GM06990 (cell line): Measurements from ENCODE around the gene KLF7.

Experiments
- DNase-seq: peaks from one replicate; pipeline ENCODE4 v3.0.0-alpha.2; 2011; ENCODE audit not compliant: insufficient read length; ENCODE audit errors: extremely low read depth
- H3K27me3 ChIP-seq: replicated peaks from 2 replicates; pipeline ENCODE4 v1.6.0; 2011; ENCODE audit warnings: low read length; ENCODE audit not compliant: control insufficient read depth, insufficient read depth
- H3K36me3 ChIP-seq: 2 replicates; pipeline ENCODE4 v1.5.1; 2011; ENCODE audit warnings: low read length; ENCODE audit not compliant: control insufficient read depth, insufficient read depth
- H3K4me3 ChIP-seq: replicated peaks from 2 replicates; pipeline ENCODE4 v1.5.1; 2011; ENCODE audit warnings: low read depth, mild to moderate bottlenecking, control low read depth, low read length
- CTCF ChIP-seq: IDR thresholded peaks from 2 replicates; pipeline ENCODE4 v1.5.1; 2011; ENCODE audit warnings: low read length, control low read depth, mild to moderate bottlenecking, inconsistent platforms; ENCODE audit not compliant: insufficient read depth, poor library complexity, severe bottlenecking

KLF7 gene

GRCh38 chr2:207061181-207061580, 104.6 kb downstream of the KLF7 start:
- Histone ChIP-seq H3K36me3 (no peaks in the 10 kb centered on the region), H3K4me3 (no peak overlapping the region), H3K27me3 (no peaks in the 10 kb centered on the region; the same call in 1 of the 2 replicates)
- TF ChIP-seq CTCF, result no peak
- DNase-seq, result no peak

GRCh38 chr2:207055257-207055656, 110.5 kb downstream of the KLF7 start:
- Histone ChIP-seq H3K4me3 (no peak overlapping the region), H3K36me3 (no peaks in the 10 kb centered on the region), H3K27me3 (no peaks in the 10 kb centered on the region)
- no peak for DNase-seq
- TF ChIP-seq CTCF, result no peak

GRCh38 chr2:207054521-207054920, 111.2 kb downstream of the KLF7 start:
- Histone ChIP-seq H3K27me3 (no peaks in the 10 kb centered on the region), H3K4me3 (no peak overlapping the region), H3K36me3 (no peaks in the 10 kb centered on the region)
- DNase-seq, result no peak
- no peak for TF ChIP-seq CTCF

DNA sequence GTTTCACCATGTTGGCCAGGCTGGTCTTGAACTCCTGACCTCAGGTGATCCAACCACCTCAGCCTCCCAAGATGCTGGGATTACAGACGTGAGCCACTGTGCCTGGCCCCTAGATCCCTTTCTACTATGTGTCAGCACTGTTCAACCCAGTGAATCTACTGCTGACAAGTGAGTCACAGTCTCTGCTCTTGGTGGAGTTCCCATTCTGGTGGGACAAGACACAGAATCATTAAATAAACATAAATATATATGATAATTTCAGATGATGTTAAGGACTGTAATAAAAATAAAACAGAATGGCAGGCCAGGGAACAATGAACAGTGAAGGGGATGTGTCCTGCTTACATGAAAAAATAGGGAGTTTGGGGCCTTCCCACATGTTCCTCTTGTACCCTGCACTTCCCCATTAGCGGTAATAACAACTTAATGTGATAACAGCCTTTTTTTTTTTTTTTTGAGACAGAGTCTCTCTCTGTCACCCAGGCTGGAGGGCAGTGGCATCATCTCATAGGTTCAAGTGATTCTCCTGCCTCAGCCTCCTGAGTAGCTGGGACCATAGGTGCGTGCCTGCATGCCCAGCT, 114.3 kb downstream of the KLF7 start:
- no peak for DNase-seq
- Histone ChIP-seq H3K4me3 (no peak overlapping the region), H3K36me3 (no peaks in the 10 kb centered on the region), H3K27me3 (no peaks in the 10 kb centered on the region)
- no peak for TF ChIP-seq CTCF

GRCh38 chr2:207049122-207049521, 116.6 kb downstream of the KLF7 start:
- no peak for TF ChIP-seq CTCF
- no peak for DNase-seq

DNA sequence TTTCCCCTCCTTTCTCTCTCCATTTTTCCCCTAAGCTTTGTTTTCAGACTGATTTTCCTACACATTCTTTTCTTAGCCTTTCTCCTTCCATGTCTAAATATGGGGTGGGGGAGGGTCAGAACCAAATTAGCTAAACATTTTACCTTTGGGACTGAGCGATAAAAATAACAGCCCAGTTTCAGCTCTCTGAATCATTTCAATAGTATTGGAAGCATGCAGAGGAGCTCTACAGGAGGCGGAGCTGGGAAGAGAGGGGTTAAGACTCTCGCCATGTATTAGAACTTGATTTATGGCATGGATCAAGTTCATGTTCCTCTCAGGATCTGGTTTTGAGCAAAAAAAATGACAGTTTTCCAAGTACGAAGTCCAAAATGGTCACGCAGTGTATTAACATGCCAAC, 117.3 kb downstream of the KLF7 start:
- Histone ChIP-seq H3K27me3 (no peaks in the 10 kb centered on the region), H3K4me3 (no peak overlapping the region), H3K36me3 (no peaks in the 10 kb centered on the region)
- no peak for TF ChIP-seq CTCF
- DNase-seq, result no peak

More at GRCh38 chr2:207049122-207049521, 116.6 kb downstream of the KLF7 start:
- H3K36me3 ChIP-seq, result no peaks in the 10 kb centered on the region
- H3K4me3 ChIP-seq, result no peak overlapping the region
- H3K27me3 ChIP-seq, result no peaks in the 10 kb centered on the region
